Measurements from ENCODE around the gene FAM169A.

GRCh38 chr5:74839229-74839628 lies 27.0 kb downstream of the FAM169A start:
- TF ChIP-seq CTCF (IDR thresholded peaks at IDR 0.05; ENCODE audit: low read depth, low read length, poor library complexity, severe bottlenecking) (no peak), EZH2phosphoT487 (IDR thresholded peaks at IDR 0.05; ENCODE audit: borderline replicate concordance, low read length) (no peak)

Measured in DOHH2 (cell line).